ENCODE data around the gene CCDC74A. TPM values are rescaled to one million over a fixed set of nuclear protein-coding genes. Genes with fewer than 3 reads are reported as not detected.
"Not testable (repeated sequence)": the region's sequence is repeated elsewhere in the genome, so short reads cannot be mapped to it uniquely, and the experiment has no call there.

The CCDC74A gene
- polyA plus RNA-seq, 3 donors = 1.0 to 1.8 (median 1.7) TPM

DNA sequence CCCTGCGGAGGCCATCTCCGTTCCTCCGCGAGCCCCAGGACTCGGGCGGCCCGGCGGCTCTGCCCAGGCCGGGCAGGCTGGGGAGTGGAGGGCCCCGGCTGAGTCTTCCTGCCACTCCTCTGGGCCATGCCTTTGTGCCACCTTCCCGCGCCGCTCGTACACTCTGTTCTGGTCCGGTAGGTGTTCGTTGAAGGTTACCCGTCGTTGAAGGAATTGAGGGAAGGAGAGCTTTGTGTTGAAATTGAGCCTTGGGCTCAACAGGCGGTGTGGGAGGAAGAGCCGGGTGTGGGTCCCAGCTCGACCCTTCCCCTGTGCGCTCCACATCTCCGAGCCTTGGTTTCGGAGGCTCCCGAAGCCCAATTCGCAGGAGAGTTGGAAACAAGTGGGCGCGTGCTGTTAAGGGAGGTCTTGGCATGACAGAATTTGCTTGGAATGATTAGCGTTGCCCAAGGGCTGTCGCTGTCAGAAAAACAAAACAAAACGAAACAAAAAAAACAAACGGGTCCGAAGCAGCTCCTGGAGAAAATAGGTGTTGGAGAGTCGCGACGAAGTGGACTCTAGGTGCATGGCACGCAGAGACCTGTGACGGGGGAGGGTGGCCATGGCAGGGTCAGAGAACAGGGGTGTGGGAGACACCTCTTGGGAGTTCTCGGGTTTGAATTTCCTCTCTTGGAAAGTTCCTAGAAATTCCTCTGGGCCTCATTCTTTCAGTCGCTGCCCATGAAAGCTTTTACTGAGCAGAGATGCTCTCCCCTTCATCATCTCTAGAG lies 34.3 kb upstream of the CCDC74A start:
- H3K27ac ChIP-seq (ENCODE audit: low read depth, low read length) = no peak overlapping the region
- WGBS, 3 donors = 0 to 1% (median 0%) methylated on average over 35 to 40 of the region's 40 CpGs

DNA sequence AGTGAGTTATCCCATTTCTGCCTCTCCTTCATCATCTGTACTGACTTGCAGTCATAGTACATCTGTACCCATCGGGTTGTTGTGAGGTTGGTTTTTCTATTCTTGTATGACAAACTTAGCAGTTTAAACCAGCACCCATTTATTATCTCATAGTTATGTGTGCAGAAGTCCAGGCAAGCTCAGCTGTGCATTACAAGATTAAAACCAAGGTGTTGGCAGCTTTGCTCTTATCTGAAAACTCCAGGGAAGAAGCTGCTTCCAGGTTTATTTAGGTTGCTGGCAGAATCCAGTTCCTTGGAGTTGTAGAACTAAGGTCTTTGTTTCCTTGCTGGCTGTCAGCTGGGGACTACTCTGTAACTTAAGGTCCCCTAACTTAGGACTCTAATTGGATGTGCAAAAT lies 32.2 kb upstream of the CCDC74A start:
- WGBS, 3 donors = 88 to 100% (median 96%) methylated on average over 1 of the region's 1 CpG
- H3K27ac ChIP-seq (ENCODE audit: low read depth, low read length) = not testable (repeated sequence)

DNA sequence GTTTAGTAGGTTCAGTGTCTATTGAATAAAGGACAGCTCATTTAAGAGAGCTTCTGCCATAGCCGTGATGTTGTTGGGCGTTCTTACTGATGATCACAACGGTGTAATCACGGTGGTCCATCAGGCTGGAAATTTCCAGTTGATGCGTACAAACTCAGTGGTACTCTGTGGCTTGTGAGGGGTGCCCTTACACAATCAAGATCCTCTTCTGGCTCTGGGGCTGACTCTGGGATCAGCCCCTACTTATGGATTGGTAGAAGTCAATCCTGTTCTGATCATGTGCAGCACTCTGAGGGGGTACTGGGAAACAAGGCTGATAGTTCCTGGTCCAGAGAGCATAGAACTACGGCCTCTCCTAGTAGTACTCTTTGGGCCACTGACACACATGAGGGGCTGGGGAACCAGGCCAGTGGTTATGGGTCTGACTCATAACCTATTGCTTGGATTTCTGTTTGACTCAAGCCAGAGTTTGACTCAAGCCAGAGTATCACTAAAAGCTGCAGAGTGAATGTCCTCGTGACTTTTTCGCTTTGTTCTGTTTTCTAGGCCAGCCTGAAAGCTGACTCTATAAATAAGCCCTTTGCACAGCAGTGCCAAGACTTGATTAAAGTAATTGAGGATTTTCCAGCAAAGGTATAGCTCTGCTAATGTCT lies 29.2 kb upstream of the CCDC74A start:
- WGBS, 3 donors = 47 to 66% (median 65%) methylated on average over 8 of the region's 8 CpGs
- H3K27ac ChIP-seq (ENCODE audit: low read depth, low read length) = not testable (repeated sequence)

DNA sequence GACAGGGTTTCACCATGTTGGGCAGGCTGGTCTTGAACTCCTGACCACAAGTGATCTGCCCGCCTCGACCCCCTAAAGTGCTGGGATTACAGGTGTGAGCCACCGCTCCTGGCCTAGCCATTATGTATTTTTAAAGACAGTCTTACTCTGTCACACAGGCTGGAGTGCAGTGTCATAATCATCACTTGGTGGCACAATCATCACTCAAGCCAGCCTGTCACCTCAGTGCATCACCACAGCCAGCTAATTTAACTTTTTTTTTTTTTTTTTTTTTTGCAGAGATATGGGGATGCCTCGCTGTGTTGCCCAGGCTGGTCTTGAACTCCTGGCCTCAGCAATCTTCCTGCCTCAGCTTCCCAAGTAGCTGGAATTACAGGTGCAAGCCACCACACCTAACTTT lies 24.1 kb upstream of the CCDC74A start:
- WGBS, 3 donors = 97 to 100% (median 97%) methylated on average over 4 of the region's 4 CpGs
- not testable (repeated sequence) for H3K27ac ChIP-seq (ENCODE audit: low read depth, low read length)

DNA sequence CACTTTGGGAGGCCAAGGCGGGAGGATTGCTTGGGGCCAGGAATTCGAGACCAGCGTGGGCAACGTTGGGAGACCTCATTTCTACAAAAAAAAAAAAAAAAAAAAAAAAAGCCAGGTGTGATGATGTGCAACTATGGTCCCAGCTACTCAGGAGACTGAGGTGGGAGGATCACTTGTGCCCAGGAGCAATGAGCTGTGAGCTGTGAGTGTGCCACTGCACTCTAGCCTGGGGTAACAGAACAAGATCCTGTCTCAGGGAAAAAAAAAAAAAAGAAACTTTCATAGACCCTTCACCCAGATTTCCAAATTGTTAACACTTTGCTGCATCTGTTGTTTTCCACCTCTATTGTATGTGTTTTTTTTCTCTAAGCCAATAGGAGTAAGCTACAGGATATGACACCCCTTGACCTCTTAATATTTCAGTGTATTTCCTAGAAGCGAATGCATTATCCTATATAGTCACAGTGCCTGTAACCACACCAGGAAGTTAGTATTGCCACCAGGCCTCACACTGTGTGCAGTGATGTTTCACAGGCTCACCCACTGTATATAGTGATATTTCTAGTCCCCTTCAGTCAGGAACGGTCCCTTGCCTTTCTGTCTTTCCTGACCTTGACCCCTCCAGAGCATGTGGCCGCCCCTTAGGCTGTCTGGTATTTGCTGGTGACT lies 23.5 kb upstream of the CCDC74A start:
- H3K27ac ChIP-seq (ENCODE audit: low read depth, low read length) = not testable (repeated sequence)
- WGBS, 3 donors = 85 to 90% (median 90%) methylated on average over 7 of the region's 7 CpGs

DNA sequence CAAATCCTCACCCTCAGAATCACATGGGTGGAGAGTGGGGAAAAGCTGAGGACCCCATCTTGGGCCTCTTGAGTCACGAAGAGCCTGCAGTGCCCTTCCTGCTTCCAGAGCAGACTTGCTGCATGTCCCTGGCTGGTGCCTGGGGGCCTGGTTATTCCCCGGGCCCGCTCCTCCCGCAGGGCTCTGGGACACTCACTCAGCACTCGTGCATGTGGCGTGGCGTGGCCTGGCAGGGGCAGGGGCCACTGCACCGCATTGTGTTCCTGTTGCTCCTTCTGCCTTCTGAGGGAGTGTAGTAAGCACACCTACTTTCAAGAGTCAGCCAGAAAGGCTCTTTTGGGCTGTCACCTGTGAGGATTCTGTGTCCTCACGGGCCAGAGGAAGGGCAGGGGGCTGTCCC lies 18.1 kb upstream of the CCDC74A start:
- H3K27ac ChIP-seq (ENCODE audit: low read depth, low read length) = no peak overlapping the region
- 75 to 86% (median 83%) methylated on average over 9 of the region's 9 CpGs for WGBS, 3 donors

DNA sequence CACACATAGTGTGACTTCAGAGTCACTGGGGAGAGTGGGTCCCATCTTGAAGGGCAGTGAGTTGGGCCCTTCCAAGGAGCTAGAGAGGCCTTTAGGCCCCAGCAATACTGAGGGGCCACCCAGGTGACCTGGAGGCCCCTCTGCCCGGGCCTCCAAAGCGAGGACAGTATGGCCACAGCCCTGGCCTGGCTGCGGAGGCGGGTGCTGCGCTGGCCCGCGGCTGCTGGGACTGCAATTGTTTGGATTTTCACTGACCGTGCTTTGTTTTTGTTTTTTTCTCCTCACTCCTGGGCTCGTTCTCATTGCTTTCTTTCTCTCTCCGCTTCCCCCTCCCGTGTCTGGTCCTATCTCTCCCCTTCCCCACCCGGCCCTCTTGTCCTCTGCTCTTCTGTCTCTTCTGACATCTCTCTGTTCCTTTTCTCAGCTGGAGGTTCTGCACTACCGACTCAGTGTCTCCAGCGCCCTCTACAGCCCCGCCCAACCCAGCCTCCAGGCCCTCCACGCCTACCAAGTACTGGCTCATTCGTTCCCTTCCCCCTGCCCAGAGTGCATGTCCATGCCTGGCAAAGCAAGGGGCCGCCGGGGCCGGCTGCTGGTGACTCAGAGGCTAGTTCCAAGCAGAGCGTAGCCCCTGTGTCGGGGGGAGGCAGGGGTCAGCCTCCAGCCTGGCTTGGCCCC lies 16.3 kb upstream of the CCDC74A start:
- H3K27ac ChIP-seq (ENCODE audit: low read depth, low read length) = not testable (repeated sequence)
- 82 to 91% (median 84%) methylated on average over 18 to 22 of the region's 22 CpGs for WGBS, 3 donors

DNA sequence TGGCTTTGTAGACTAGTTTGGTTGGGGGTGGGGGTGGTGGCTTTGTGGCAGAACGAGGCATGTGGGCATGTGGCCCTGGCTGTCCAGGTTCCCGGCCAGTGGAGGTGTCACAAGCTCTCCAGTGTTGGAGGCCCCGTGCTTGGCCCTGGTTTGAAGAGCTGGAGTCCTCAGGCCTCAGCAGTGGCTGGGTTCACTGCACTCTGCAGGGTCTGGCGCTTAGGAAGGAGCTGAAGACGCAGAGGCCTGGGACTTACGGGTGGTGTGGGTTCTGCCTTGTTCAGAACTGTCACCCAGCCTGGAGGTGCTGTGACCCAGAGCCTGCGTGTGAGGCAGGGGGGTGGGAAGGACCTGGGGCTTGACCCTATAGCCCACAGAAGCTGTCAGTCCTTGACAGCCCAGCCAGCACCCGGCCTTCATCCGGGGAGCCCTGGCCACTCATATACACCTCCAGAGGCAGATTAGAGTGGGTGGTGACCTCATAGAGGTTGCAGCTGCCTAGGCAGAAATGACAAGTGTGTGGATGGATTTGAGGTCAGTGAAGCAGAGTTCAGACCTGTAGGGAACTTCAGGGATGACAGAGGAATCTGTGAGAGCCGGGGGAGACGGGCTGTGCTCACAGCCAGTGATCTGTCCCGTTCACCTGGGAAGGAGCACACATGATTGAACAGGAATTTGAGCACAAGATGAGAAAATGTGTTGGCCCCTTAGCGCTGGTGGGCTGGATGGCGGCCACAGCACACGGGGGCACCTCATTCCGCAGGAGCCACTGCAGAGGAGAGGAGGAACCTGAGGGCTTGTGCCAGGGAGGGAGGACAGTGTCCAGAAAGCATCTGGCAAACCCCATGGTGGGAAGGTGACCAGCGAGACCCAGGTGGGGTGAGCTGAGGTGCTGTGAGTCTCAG lies 15.5 kb upstream of the CCDC74A start:
- H3K27ac ChIP-seq (ENCODE audit: low read depth, low read length) = not testable (repeated sequence)
- 62 to 83% (median 80%) methylated on average over 13 to 15 of the region's 17 CpGs for WGBS, 3 donors

DNA sequence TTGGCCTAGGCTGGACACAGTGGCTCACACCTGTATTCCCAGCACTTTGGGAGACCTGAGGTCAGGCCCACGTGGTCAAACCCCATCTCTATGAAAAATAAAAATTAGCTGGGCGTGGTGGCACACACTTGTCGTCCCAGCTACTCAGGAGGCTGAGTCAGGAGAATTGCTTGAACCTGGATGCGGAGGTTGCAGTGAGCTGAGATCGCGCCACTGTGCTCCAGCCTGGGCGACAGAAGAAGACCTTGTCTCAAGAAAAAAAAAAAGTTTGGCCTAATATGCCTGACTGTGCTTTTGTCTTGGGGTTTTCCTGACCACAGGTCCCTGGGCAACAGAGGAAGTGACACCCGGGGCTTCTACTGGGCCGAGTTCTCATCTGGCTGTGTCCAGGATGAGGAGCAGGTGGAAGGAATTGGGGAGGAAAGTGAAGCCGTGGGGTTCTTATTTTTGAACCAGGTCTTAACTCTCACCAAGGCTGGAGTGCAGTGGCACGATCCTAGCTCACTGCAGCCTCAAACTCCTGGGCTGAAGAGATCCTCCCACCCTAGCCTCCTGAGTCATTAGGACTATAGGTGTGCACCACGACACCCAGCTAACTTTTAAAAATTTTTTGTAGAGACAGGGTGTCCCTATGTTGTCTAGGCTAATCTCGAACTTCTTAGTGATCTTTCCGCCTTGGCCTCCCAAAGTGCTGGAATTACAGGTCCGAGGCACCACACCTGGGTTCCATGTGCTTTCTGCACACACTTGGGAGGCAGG lies 13.1 kb upstream of the CCDC74A start:
- 66 to 70% (median 66%) methylated on average over 14 to 15 of the region's 15 CpGs for WGBS, 3 donors
- not testable (repeated sequence) for H3K27ac ChIP-seq (ENCODE audit: low read depth, low read length)

DNA sequence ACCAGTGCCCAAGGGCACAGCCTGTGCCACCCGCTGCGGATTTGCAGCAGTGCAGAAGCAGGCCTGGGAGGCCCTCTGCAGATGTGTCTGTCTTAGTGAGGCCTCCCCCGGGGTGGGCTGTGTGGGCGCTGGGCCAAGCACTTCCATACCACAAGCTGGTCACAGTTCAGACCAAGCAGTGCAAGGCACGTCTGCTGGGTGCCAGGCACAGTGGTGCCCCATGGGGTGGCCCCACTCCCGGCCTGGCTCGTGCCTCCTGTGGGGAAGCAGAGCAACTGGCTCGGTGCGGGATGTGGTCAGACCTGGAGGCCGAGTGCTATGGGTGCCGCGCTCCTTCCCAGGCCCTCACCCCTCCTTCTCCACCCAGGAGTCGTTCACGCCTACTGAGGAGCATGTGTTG lies 12.5 kb upstream of the CCDC74A start:
- not testable (repeated sequence) for H3K27ac ChIP-seq (ENCODE audit: low read depth, low read length)
- WGBS, 3 donors = 84 to 92% (median 91%) methylated on average over 10 to 14 of the region's 14 CpGs

DNA sequence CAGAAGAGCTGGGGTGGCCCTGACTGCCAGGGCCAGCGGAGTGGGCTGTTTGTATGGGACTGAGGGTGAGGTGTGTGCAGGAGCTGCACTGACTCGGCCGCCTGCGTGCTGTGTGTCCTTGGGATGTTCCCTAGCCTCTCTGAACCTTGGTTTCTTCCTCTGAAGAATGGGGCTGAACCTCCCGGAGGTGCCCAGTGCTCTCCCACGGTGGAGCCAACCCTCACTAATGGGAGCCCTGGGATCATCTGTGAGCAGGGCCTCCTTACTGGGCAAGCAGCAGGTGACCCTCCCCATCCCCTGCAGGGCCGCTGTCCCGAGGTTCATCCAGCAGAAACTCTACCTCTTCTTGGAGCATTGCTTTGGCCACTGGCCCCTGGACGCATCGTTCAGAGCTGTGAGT lies 11.7 kb upstream of the CCDC74A start:
- H3K27ac ChIP-seq (ENCODE audit: low read depth, low read length) = no peak overlapping the region
- WGBS, 3 donors = 79 to 86% (median 82%) methylated on average over 10 of the region's 10 CpGs

DNA sequence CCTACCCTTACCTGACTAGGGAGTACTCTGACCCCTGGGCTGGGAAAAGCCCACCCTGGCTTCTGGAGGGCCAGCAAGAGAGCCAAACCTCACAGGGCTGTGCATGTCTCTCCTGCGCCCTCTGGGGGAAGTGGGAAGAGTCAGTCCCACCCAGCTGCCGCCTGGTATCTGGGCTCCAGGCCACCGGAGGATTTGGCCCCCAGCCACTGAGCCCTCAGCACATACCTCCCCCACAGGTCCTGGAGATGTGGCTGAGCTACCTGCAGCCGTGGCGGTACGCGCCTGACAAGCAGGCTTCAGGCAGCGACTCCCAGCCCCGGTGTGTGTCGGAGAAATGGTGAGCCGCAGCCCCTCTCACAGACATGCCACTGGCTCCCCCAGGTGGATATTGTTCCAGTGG lies 11.1 kb upstream of the CCDC74A start:
- 63 to 80% (median 79%) methylated on average over 11 of the region's 11 CpGs for WGBS, 3 donors
- not testable (repeated sequence) for H3K27ac ChIP-seq (ENCODE audit: low read depth, low read length)

DNA sequence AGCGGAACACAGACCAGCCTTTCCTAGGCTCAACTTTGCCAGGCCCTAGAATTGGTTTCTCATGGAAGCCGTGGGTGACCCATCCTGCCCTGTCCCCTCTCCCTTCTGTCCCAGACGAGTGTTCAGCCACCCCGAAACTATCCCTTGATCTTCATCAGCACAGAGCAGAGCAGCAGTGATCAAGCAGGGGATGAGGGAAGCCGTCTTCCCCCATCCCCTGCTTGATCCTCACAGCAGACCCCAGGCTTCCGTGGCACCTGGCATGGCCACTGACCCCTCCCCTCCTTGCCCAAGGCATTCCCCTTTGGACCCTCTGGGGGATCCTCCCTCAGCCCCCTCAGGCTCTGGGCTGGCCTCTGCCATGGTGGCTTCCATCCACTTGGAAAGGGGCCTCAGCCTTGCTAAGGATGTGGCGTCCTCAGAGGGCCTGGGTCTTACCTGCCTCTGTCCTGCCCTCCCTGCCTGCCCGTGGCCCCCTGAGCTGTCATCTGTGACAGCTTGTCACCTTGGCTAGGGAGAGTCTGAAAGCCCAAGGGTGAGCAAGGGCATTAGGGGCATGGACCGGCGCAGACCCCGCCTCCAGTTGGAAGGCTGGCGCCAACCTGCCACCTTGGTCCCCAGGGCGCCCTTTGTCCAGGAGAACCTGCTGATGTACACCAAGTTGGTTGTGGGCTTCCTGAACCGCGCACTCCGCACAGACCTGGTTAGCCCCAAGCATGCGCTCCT lies 10.4 kb upstream of the CCDC74A start:
- no peak overlapping the region for H3K27ac ChIP-seq (ENCODE audit: low read depth, low read length)
- 96 to 97% (median 96%) methylated on average over 17 of the region's 17 CpGs for WGBS, 3 donors

DNA sequence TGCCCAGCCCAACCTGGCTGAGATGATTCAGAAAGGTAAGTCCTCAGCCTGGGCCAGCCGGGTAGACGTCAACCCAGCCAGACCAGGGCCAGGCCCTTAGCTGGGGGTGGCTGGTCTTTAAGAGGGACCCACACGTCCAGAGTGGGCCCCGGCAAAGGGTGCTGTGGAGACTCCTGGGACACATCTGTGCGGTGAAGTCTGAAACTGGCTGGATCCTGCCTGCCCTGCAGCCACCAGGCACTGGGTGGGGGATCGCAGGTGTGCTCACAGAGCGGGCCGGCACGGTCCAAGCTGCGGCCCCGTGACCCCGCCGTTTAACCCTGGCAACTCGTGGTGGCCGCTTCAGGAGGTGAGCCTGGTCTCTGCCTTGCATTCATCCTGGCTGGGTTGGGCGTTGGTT lies 9.8 kb upstream of the CCDC74A start:
- not testable (repeated sequence) for H3K27ac ChIP-seq (ENCODE audit: low read depth, low read length)
- WGBS, 3 donors = 83 to 90% (median 87%) methylated on average over 16 of the region's 16 CpGs

DNA sequence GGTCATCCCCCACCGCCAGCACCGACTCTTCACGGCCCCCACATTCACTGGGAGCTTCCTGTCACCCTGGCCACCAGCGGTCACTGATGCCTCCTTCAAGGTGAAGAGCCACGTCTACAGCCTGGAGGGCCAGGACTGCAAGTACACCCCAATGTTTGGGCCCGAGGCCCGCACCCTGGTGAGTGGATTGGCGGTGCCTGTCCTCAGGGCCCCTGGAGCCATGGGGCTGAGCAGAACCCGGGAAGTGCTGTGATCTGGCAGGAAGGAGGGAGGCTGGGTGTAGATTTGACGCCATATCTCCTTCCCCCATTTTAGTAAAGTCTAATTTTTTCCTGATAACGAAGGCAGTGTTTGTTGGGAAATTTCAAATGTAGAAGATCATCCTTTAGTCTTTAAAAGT lies 9.2 kb upstream of the CCDC74A start:
- WGBS, 3 donors = 83 to 94% (median 89%) methylated on average over 6 to 9 of the region's 11 CpGs
- H3K27ac ChIP-seq (ENCODE audit: low read depth, low read length) = not testable (repeated sequence)

DNA sequence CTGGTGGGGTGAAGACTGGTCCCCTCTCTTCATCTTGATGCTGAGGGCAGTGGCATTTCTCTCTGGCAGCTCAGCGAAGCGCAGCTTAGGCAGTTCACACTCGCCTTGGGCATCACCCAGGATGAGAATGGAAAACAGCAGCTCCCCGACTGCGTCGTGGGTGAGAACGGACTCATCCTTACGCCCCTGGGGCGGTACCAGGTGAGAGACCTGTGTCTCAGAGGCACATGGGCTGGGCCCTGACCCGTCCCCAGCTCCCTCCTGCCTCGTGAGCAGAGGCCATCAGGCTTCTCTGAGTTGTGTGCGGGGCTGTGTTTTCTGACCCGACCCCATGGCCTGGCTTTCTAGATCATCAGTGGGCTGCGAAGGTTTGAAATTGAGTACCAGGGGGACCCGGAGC lies 8.2 kb upstream of the CCDC74A start:
- no peak overlapping the region for H3K27ac ChIP-seq (ENCODE audit: low read depth, low read length)
- WGBS, 3 donors = 95 to 97% (median 96%) methylated on average over 14 to 15 of the region's 15 CpGs

All from adipose tissue (tissue), 3 donors.